Testis (tissue), 2 donors: ENCODE results near the gene GDPD4.

ENCODE experiments used
- CTCF ChIP-seq, 3 experiments: fragments of 450-650 bp in 2 of 3; fragments of 200-600 bp in 1 of 3; sonication (generic) in 1 of 3; IDR thresholded peaks; one replicate each; pipeline ENCODE4 v1.5.1; 2016 to 2019; ENCODE audit warnings: antibody characterized with exemption in 3 of 3, mild to moderate bottlenecking in 2 of 3, moderate library complexity in 1 of 3
- POLR2A ChIP-seq: fragments of 450-650 bp; IDR thresholded peaks from one replicate; pipeline ENCODE4 v1.6.1; 2017; ENCODE audit warnings: antibody characterized with exemption, mild to moderate bottlenecking, moderate library complexity

- no peak for TF ChIP-seq CTCF (IDR thresholded peaks at IDR 0.05)
- TF ChIP-seq POLR2A: no peak
Observed at GRCh38 chr11:77187111-77187750, 114.3 kb downstream of the GDPD4 start.
